HepG2 (cell line): ENCODE measurements around the gene DGUOK. TPM values are rescaled to one million over a fixed set of nuclear protein-coding genes. Genes with fewer than 3 reads are reported as not detected.
A peak's percentile ranks its signal among the peaks of the same experiment; 100 is the strongest.

ENCODE experiments used
- ATAC-seq: fragments of 200-7000 bp; cut with Tn5 transposase; 3 replicates; pipeline ENCODE4 v1.9.1; 2020; ENCODE audit warnings: mild to moderate bottlenecking, moderate library complexity
- BruUV-seq: library from RNA; stranded (reverse); fragments of 400-500 nt; replicated peaks from 2 replicates; lab custom pipeline; 2021; lab: Mats Ljungman, UMichigan
- CTCF ChIA-PET: fragments of 300-600 bp; formaldehyde crosslinking; extraction: SDS; loops from one replicate; lab custom pipeline; 2021; ENCODE audit warnings: low total read pairs, inconsistent platforms, low intra/inter-chr PET ratio; lab: Yijun Ruan, JAX
- POLR2A ChIA-PET: fragments of 350-600 bp; sonication (Branson Sonifier 250); formaldehyde crosslinking; loops from one replicate; lab custom pipeline; 2020; ENCODE audit warnings: antibody characterized with exemption, inconsistent platforms; lab: Yijun Ruan, JAX
- DNase-seq: peaks from one replicate; pipeline ENCODE4 v3.0.0-alpha.2; 2015; ENCODE audit warnings: low spot score
- FAIRE-seq: peaks from 3 replicates; lab custom pipeline; 2011; peaks lifted over from hg19 to GRCh38; lab: Jason Lieb, UNC
- H2AFZ ChIP-seq: one replicate; pipeline ENCODE4 v1.6.1; 2011; ENCODE audit warnings: low read length, inconsistent platforms
- H3K27ac ChIP-seq: fragments of 300-600 bp; 3 replicates; pipeline ENCODE4 v1.8.0; 2011; ENCODE audit warnings: mixed run types, mild to moderate bottlenecking, mixed read lengths, low read length, inconsistent platforms; ENCODE audit not compliant: insufficient read depth; ENCODE audit errors: extremely low read length
- H3K27me3 ChIP-seq, 2 experiments: fragments of 200-600 bp in 1 of 2; 2 replicates in 1 of 2; 3 replicates in 1 of 2; pipeline versions ENCODE4 v1.6.0 to v1.8.0; 2011; ENCODE audit warnings: low read length in 2 of 2, mild to moderate bottlenecking in 2 of 2, moderate library complexity in 2 of 2, inconsistent platforms in 1 of 2; ENCODE audit not compliant: insufficient read depth in 2 of 2, control insufficient read depth in 1 of 2
- H3K36me3 ChIP-seq, 2 experiments: fragments of 200-600 bp in 1 of 2; replicated peaks in 1 of 2; 2 replicates in 1 of 2; 3 replicates in 1 of 2; pipeline versions ENCODE4 v1.5.1 to v1.8.0; 2011; ENCODE audit warnings: low read length in 2 of 2, inconsistent platforms in 1 of 2; ENCODE audit not compliant: insufficient read depth in 2 of 2, control insufficient read depth in 1 of 2
- H3K4me1 ChIP-seq: 2 replicates; pipeline ENCODE4 v1.5.1; 2012; ENCODE audit warnings: low read length, inconsistent platforms; ENCODE audit not compliant: insufficient read depth
- H3K4me2 ChIP-seq: 2 replicates; pipeline ENCODE4 v1.6.0; 2011; ENCODE audit warnings: low read depth, low read length, inconsistent platforms
- H3K4me3 ChIP-seq, 3 experiments: fragments of 200-600 bp in 1 of 3; sonication (generic), shearing (Covaris generic) in 1 of 3; replicated peaks in 1 of 3; 2 replicates each; pipeline ENCODE4 v1.5.1; 2011 to 2016; ENCODE audit warnings: low read length in 3 of 3, inconsistent platforms in 2 of 3, low read depth in 2 of 3, mild to moderate bottlenecking in 2 of 3, control low read depth in 1 of 3, mixed read lengths in 1 of 3; ENCODE audit not compliant: insufficient read depth in 1 of 3
- H3K79me2 ChIP-seq: one replicate; pipeline ENCODE4 v1.6.1; 2011; ENCODE audit warnings: low read length, inconsistent platforms; ENCODE audit not compliant: insufficient read depth
- H3K9ac ChIP-seq: 2 replicates; pipeline ENCODE4 v1.6.0; 2011; ENCODE audit warnings: mild to moderate bottlenecking, low read depth, low read length, inconsistent platforms; ENCODE audit not compliant: insufficient read depth
- H3K9me3 ChIP-seq: 2 replicates; pipeline ENCODE4 v1.5.1; 2012; ENCODE audit warnings: mild to moderate bottlenecking, low read length
- H4K20me1 ChIP-seq: 2 replicates; pipeline ENCODE4 v1.6.0; 2011; ENCODE audit warnings: inconsistent platforms, mild to moderate bottlenecking, low read length, moderate library complexity; ENCODE audit not compliant: insufficient read depth
- ARHGAP35 ChIP-seq: sonication (generic); formaldehyde crosslinking; IDR thresholded peaks from 2 replicates; pipeline ENCODE4 v1.9.0; 2022; ENCODE audit warnings: mild to moderate bottlenecking, inconsistent platforms, moderate library complexity, missing genetic modification reagents, borderline replicate concordance
- ASH2L ChIP-seq: fragments of 300-600, 200-600 bp; sonication (generic); IDR thresholded peaks from 2 replicates; pipeline ENCODE4 v1.7.0; 2017; ENCODE audit warnings: low read depth, mild to moderate bottlenecking, moderate library complexity, mixed read lengths, low read length; ENCODE audit not compliant: insufficient read length
- HDAC2 ChIP-seq: sonication (generic); formaldehyde crosslinking; IDR thresholded peaks from 2 replicates; pipeline ENCODE4 v1.4.0; 2020; ENCODE audit warnings: missing genetic modification reagents
- NR2C2 ChIP-seq: sonication (generic); formaldehyde crosslinking; IDR thresholded peaks from 2 replicates; pipeline ENCODE4 v1.4.0; 2020; ENCODE audit warnings: missing genetic modification reagents, mild to moderate bottlenecking, moderate library complexity, borderline replicate concordance
- SUZ12 ChIP-seq: fragments of 150-350 bp; IDR thresholded peaks from 2 replicates; pipeline ENCODE4 v1.6.1; 2014; ENCODE audit warnings: low read depth, low read length
- XRCC5 ChIP-seq: fragments of 200-400 bp; formaldehyde crosslinking; optimal IDR thresholded peaks from 2 replicates; pipeline ENCODE3; 2017; ENCODE audit warnings: mild to moderate bottlenecking, low read length
- ZNF660 ChIP-seq: sonication (generic); formaldehyde crosslinking; IDR thresholded peaks from 2 replicates; pipeline ENCODE4 v1.5.1; 2020; ENCODE audit warnings: mild to moderate bottlenecking, low read depth, missing genetic modification reagents, borderline replicate concordance
- ZNF747 ChIP-seq: sonication (generic); formaldehyde crosslinking; IDR thresholded peaks from 2 replicates; pipeline ENCODE4 v1.8.1; 2023; ENCODE audit warnings: missing genetic modification reagents, mild to moderate bottlenecking, borderline replicate concordance
- WGBS: methylation state at CpG from one replicate; pipeline ENCODE4 v1.1.6; 2017; ENCODE audit warnings: low lambda C conversion rate; 5-methylcytosine and 5-hydroxymethylcytosine counted together
- in situ Hi-C: cut with HindIII; loops from 2 replicates; pipeline ENCODE4 v1.10.0; 2017; ENCODE audit warnings: low pct_unique_long_range_greater_than_20kb; ENCODE audit not compliant: extremely low pct_ligation_motif_present
- intact Hi-C: fragments of 100-400 bp; cut with micrococcal nuclease; formaldehyde crosslinking; loops from one replicate; pipeline ENCODE4 v1.10.0; 2022; ENCODE audit not compliant: unreplicated experiment
- polyA plus RNA-seq, 8 experiments: library from polyadenylated mRNA; depleted of rRNA in 3 of 8; stranded (reverse) in 7 of 8; unstranded in 1 of 8; fragments of >200 nt; fragmentation: Illumina TruSeq in 4 of 8; extraction: Trizol in 4 of 8; gene quantifications; 2 replicates each; pipeline versions ENCODE4 v1.2.1 to v1.2.3, GENCODE V29; 2011 to 2016; ENCODE audit warnings: low read depth in 4 of 8, missing spikeins in 1 of 8, mixed read lengths in 1 of 8; ENCODE audit not compliant: insufficient read depth in 1 of 8
- total RNA-seq, 5 experiments: library from RNA; depleted of rRNA; stranded (reverse); fragments of >200 nt; fragmentation: Illumina TruSeq; extraction: Trizol; gene quantifications; 2 replicates each; pipeline ENCODE4 v1.2.3, GENCODE V29; 2016; ENCODE audit warnings: low read depth in 1 of 5
- TF ChIP-seq, protein P1 (sequence below): sonication (generic); formaldehyde crosslinking; IDR thresholded peaks from 2 replicates; pipeline ENCODE4; 2020; ENCODE audit warnings: missing genetic modification reagents, mild to moderate bottlenecking, borderline replicate concordance

Gene DGUOK
- total and polyA plus RNA-seq, 2 of the 13 experiments (the other 11 are each of a cell fraction or from before 2014, with no cell fraction given): 105 to 137 TPM

DNA sequence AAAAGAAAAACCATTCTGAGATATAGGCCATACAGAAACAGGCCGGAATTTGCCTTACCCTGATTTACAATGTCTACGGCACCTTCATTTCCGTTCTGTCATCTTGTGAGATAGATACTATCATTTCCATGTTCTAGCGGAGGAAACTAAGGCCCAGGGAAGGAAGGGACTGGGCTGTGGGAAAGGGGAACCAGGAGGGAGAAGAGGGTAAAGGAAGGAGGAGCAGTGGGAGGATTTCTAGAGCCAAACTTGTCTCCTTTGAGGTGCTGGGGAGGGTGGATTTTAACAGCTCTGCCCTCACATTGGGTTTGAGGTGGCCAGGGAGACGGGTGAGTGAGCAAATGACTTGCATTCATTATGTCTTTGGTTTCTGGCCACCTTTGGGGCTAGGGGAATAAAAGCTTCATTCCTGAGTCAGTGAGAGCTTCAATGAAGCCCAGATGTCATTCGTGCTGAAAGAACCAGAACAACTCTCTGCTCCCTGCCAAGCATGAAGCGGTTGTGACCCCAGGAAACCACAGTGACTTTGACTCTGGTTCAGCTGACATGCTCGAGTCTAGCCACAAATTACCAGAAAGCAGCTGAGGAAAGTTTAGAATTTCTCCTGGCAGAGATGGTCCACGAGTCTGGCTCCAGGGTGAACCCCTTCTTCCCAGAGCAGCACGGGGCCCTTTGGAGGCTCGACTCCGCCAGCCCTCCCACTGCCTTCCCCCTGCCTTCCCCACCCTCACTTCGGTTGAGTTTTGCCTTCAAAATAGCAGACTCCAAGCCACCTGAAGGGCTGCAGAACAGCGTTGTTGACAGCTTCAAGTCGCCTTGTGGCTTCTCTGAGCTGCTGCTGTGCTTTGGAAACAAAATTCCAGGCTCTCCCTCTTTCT, 30.1 kb upstream of the DGUOK start:
- 24% methylated on average over 13 of the region's 15 CpGs for WGBS
- no peak; the same call in 2 of the 3 replicates for ATAC-seq
- no TSS peak for BruUV-seq

DNA sequence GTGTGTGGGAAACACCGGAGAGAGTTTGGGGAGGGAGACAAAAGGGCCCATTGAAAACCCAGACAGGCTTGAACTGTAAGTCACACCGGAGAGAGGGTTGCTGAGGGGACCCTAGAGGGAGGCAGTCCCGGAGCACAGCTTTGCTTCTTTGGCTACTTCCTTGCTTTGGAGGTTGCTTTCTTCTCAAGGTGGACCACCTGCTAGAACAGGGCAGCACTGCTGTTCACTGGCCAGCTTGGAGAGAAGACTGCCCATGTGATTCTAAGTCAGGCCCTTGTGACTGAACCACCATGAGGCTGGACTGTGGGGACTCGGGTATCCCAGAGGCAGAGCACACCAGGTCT, 29.5 kb upstream of the DGUOK start:
- DNase-seq: no peak
- TF ChIP-seq, protein P1, sequence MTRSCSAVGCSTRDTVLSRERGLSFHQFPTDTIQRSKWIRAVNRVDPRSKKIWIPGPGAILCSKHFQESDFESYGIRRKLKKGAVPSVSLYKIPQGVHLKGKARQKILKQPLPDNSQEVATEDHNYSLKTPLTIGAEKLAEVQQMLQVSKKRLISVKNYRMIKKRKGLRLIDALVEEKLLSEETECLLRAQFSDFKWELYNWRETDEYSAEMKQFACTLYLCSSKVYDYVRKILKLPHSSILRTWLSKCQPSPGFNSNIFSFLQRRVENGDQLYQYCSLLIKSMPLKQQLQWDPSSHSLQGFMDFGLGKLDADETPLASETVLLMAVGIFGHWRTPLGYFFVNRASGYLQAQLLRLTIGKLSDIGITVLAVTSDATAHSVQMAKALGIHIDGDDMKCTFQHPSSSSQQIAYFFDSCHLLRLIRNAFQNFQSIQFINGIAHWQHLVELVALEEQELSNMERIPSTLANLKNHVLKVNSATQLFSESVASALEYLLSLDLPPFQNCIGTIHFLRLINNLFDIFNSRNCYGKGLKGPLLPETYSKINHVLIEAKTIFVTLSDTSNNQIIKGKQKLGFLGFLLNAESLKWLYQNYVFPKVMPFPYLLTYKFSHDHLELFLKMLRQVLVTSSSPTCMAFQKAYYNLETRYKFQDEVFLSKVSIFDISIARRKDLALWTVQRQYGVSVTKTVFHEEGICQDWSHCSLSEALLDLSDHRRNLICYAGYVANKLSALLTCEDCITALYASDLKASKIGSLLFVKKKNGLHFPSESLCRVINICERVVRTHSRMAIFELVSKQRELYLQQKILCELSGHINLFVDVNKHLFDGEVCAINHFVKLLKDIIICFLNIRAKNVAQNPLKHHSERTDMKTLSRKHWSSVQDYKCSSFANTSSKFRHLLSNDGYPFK (CRISPR knock-in tag): no peak
- TF ChIP-seq XRCC5: peak; percentile 35
- Histone ChIP-seq H3K79me2 (no peaks in the 10 kb centered on the region), H3K4me3 (no peak overlapping the region; a peak in 1 of 6 replicates), H4K20me1 (no peaks in the 10 kb centered on the region), H3K4me2 (peak overlapping the region; percentile 36), H3K36me3 (no peaks in the 10 kb centered on the region), H3K27me3 (peaks cover 6 to 73% of the 10 kb centered on the region in 2 experiments; a peak in 4 of 5 replicates), H3K4me1 (peaks cover 16% of the 10 kb centered on the region), H3K9ac (no peak overlapping the region), H2AFZ (peak overlapping the region; percentile 9), H3K9me3 (no peaks in the 10 kb centered on the region), H3K27ac (no peak overlapping the region)
- ATAC-seq: peak; percentile 40
- intact Hi-C loops (no loop called here), in situ Hi-C loops (no loop called here)
- ChIA-PET POLR2A (no interaction called here), CTCF (no interaction called here)
- BruUV-seq: no TSS peak
- 24% methylated on average over 4 of the region's 4 CpGs for WGBS
- no peak for FAIRE-seq

More for the DNA sequence above, 30.1 kb upstream of the DGUOK start:
- intact Hi-C loops (no loop called here), in situ Hi-C loops (no loop called here)
- peak overlapping the region; percentile 9 for H2AFZ ChIP-seq
- no peaks in the 10 kb centered on the region for H4K20me1 ChIP-seq
- H3K27ac ChIP-seq: no peak overlapping the region
- no peak for DNase-seq
- H3K36me3 ChIP-seq: no peaks in the 10 kb centered on the region
- H3K79me2 ChIP-seq: no peaks in the 10 kb centered on the region
- peaks cover 16% of the 10 kb centered on the region for H3K4me1 ChIP-seq
- ChIA-PET CTCF (interaction anchor here (0.6 kb wide), 1 partner anchor 18 kb away, joined by 3 read pairs; no protein-coding TSS in a partner anchor), POLR2A (no interaction called here)
- TF ChIP-seq ZNF747 (CRISPR knock-in tag) (no peak), HDAC2 (CRISPR knock-in tag) (no peak), NR2C2 (no peak), ZNF660 (CRISPR knock-in tag) (no peak), ASH2L (no peak), ARHGAP35 (CRISPR knock-in tag) (no peak), SUZ12 (no peak)
- FAIRE-seq: no peak
- no peak overlapping the region for H3K9ac ChIP-seq
- H3K9me3 ChIP-seq: no peaks in the 10 kb centered on the region
- no peak overlapping the region; a peak in 1 of 6 replicates for H3K4me3 ChIP-seq
- peak overlapping the region; percentile 36 for H3K4me2 ChIP-seq
- peaks cover 6 to 68% of the 10 kb centered on the region in 2 experiments; a peak in 4 of 5 replicates for H3K27me3 ChIP-seq
